LoVo (cell line): Measurements from ENCODE around the gene NECTIN4.

Experiments used
- DNase-seq: peaks from one replicate; pipeline ENCODE4 v3.0.0-alpha.2; 2016; ENCODE audit warnings: low spot score

The NECTIN4 gene

GRCh38 chr1:161111527-161111926, 22.2 kb upstream of the NECTIN4 start:
- DNase-seq: no peak

GRCh38 chr1:161111117-161111516, 21.8 kb upstream of the NECTIN4 start:
- DNase-seq: no peak

- DNase-seq: no peak
Measured at GRCh38 chr1:161106431-161106830, 17.1 kb upstream of the NECTIN4 start.

- DNase-seq: no peak
Measured at GRCh38 chr1:161100556-161100955, 11.2 kb upstream of the NECTIN4 start.

GRCh38 chr1:161099090-161099802, 9.9 kb upstream of the NECTIN4 start:
- DNase-seq: no peak

- peak; percentile 86 for DNase-seq
Measured at GRCh38 chr1:161098210-161099068, 9.1 kb upstream of the NECTIN4 start, which contains the start of gene KLHDC9. TSS of gene KLHDC9 (plus strand) at chr1:161098361. CDS start at chr1:161098536, 175 bp downstream.

- no peak for DNase-seq
Measured at GRCh38 chr1:161096530-161096929, 7.2 kb upstream of the NECTIN4 start.

GRCh38 chr1:161096015-161096414, 6.7 kb upstream of the NECTIN4 start:
- DNase-seq: no peak

GRCh38 chr1:161095230-161095629, 5.9 kb upstream of the NECTIN4 start:
- DNase-seq: no peak

GRCh38 chr1:161094481-161094880, 5.1 kb upstream of the NECTIN4 start:
- DNase-seq: no peak

GRCh38 chr1:161092621-161093028, 3.3 kb upstream of the NECTIN4 start:
- DNase-seq: no peak

GRCh38 chr1:161091796-161092507, 2.6 kb upstream of the NECTIN4 start:
- no peak for DNase-seq

- no peak for DNase-seq
Measured at GRCh38 chr1:161091093-161091492, 1.7 kb upstream of the NECTIN4 start.

- no peak for DNase-seq
Measured at GRCh38 chr1:161090617-161091016, 1.3 kb upstream of the NECTIN4 start.

- DNase-seq: no peak
Measured at GRCh38 chr1:161089938-161090337, 580 bp upstream of the NECTIN4 start.

GRCh38 chr1:161088587-161089110, 709 bp downstream of the NECTIN4 start:
- DNase-seq: no peak

GRCh38 chr1:161086457-161086856, 2.9 kb downstream of the NECTIN4 start:
- no peak for DNase-seq

GRCh38 chr1:161085165-161085564, 4.2 kb downstream of the NECTIN4 start:
- no peak for DNase-seq

- no peak for DNase-seq
Measured at GRCh38 chr1:161084597-161084988, 4.8 kb downstream of the NECTIN4 start.

GRCh38 chr1:161083748-161084596, 5.4 kb downstream of the NECTIN4 start:
- DNase-seq: no peak

- DNase-seq: peak; percentile 87
Measured at GRCh38 chr1:161082996-161083747, 6.2 kb downstream of the NECTIN4 start.
